NCI-H2029 (cell line): Measurements from ENCODE around the gene LTA4H.

Experiments used
- DNase-seq: peaks from one replicate; lab custom pipeline; 2025; lab: John Stamatoyannopoulos, UW

LTA4H gene

GRCh38 chr12:95959107-95959506 lies 76.3 kb downstream of the LTA4H start:
- DNase-seq, result peak; percentile 41

GRCh38 chr12:95956557-95957145 lies 78.7 kb downstream of the LTA4H start:
- no peak for DNase-seq

GRCh38 chr12:95955549-95956159 lies 79.7 kb downstream of the LTA4H start:
- DNase-seq, result no peak

DNA sequence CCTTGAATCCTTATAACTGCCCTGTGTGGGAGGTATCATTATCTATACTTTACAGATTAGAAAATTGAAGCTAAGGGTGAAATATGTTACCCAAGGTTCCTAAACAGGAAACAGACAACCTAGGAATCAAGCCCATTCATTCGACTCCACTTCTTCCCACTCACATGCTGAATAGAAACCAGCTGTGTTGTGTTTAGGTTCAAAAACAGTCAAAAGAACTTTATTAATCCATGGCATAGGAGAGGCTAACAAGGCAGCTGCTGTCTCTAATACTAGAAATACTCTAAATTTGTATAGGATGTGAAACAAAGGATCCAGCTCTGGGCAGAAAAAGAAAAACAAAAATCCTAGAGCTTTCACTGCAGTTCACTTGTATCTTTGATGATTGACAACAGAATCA lies 82.4 kb downstream of the LTA4H start:
- DNase-seq, result no peak

GRCh38 chr12:95951515-95951914 lies 83.9 kb downstream of the LTA4H start:
- peak; percentile 61 for DNase-seq
